Activated naive CD8-positive, alpha-beta T cell treated with anti-CD3 and anti-CD28 coated beads, Interleukin-2, amount 50 U/mL, for 24 hours (primary cell): Measurements from ENCODE around the gene SERGEF.

Experiments used
- ATAC-seq: fragments of 150-1000 bp; cut with Tn5 transposase; one replicate; pipeline ENCODE4 v1.10.0; 2021
- DNase-seq: peaks from one replicate; pipeline ENCODE4 v3.0.0; 2021
- H3K27ac Mint-ChIP-seq: one replicate; pipeline ENCODE4 v1.8.0; 2021; ENCODE audit warnings: mild to moderate bottlenecking, mixed read lengths
- H3K27me3 Mint-ChIP-seq: one replicate; pipeline ENCODE4 v1.8.0; 2021; ENCODE audit warnings: mixed read lengths
- H3K36me3 Mint-ChIP-seq: one replicate; pipeline ENCODE4 v1.8.0; 2021; ENCODE audit warnings: low read depth, mixed read lengths
- H3K4me1 Mint-ChIP-seq: one replicate; pipeline ENCODE4 v1.8.0; 2021; ENCODE audit warnings: mixed read lengths
- H3K4me3 Mint-ChIP-seq: one replicate; pipeline ENCODE4 v1.8.0; 2021; ENCODE audit warnings: mild to moderate bottlenecking, moderate library complexity, mixed read lengths
- H3K9me3 Mint-ChIP-seq: one replicate; pipeline ENCODE4 v1.8.0; 2021; ENCODE audit warnings: mixed read lengths

SERGEF gene

DNA sequence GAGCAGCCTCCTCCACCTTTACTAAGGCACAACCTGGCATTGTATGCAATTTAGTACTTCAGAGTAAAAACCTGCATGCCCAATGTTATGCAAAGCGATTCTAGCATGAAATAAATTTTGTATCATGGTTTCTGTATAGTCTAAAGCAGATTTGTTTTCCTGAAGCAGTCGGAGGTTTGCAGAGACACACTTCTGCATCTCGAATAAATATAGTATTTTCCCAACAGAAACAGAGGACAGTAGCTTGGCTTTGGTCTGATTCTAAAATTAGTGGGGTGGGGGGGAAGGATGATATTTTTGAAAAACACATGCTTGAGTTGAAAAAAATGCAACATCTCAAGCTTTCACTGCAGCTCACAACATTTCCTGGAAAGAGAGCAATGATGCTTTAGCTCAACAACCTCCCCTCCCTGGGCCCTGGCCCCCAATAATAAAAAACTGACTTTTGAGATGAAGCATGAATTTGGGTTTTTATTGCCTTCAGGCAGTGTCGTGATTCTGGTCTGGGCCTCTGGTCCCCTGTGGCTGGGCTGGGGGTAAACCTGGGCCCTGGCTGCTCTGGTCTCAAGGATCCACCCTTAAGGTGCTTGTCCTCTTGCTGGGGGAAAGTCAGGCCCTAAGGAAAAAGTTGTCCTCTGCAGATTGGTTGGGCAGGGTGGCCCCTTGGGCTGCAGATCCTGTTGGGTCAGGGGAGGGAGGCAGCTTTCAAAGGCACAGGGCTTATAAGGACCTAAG is 230.1 kb downstream of the SERGEF start:
- H3K4me1 Mint-ChIP-seq, result no peaks in the 10 kb centered on the region
- H3K27ac Mint-ChIP-seq, result no peak overlapping the region
- H3K36me3 Mint-ChIP-seq, result no peaks in the 10 kb centered on the region
- DNase-seq (no peak), ATAC-seq (no peak)
- H3K27me3 Mint-ChIP-seq, result no peaks in the 10 kb centered on the region
- no peak overlapping the region for H3K4me3 Mint-ChIP-seq
- no peaks in the 10 kb centered on the region for H3K9me3 Mint-ChIP-seq

- H3K36me3 Mint-ChIP-seq, result no peaks in the 10 kb centered on the region
- ATAC-seq, result no peak
- no peaks in the 10 kb centered on the region for H3K9me3 Mint-ChIP-seq
- H3K27ac Mint-ChIP-seq, result no peak overlapping the region
- H3K4me3 Mint-ChIP-seq, result no peak overlapping the region
- H3K4me1 Mint-ChIP-seq, result no peaks in the 10 kb centered on the region
- DNase-seq, result no peak
- no peaks in the 10 kb centered on the region for H3K27me3 Mint-ChIP-seq
Measured at GRCh38 chr11:17782145-17782544, 230.7 kb downstream of the SERGEF start.

- H3K4me3 Mint-ChIP-seq, result no peak overlapping the region
- H3K9me3 Mint-ChIP-seq, result no peaks in the 10 kb centered on the region
- DNase-seq, result no peak
- H3K36me3 Mint-ChIP-seq, result no peaks in the 10 kb centered on the region
- H3K27me3 Mint-ChIP-seq, result no peaks in the 10 kb centered on the region
- ATAC-seq, result no peak
- H3K4me1 Mint-ChIP-seq, result no peaks in the 10 kb centered on the region
- no peak overlapping the region for H3K27ac Mint-ChIP-seq
Measured at GRCh38 chr11:17781626-17782025, 231.2 kb downstream of the SERGEF start.

- no peak for DNase-seq
- Mint-ChIP-seq H3K4me1 (no peaks in the 10 kb centered on the region), H3K9me3 (no peaks in the 10 kb centered on the region), H3K4me3 (no peak overlapping the region), H3K36me3 (no peaks in the 10 kb centered on the region), H3K27ac (no peak overlapping the region), H3K27me3 (no peaks in the 10 kb centered on the region)
- no peak for ATAC-seq
Measured at GRCh38 chr11:17781221-17781620, 231.6 kb downstream of the SERGEF start.

- Mint-ChIP-seq H3K4me1 (no peaks in the 10 kb centered on the region), H3K27ac (no peak overlapping the region), H3K4me3 (no peak overlapping the region), H3K9me3 (no peaks in the 10 kb centered on the region), H3K27me3 (no peaks in the 10 kb centered on the region), H3K36me3 (no peaks in the 10 kb centered on the region)
- DNase-seq (no peak), ATAC-seq (no peak)
Measured at GRCh38 chr11:17780668-17781067, 232.2 kb downstream of the SERGEF start.

- DNase-seq, result no peak
- H3K4me3 Mint-ChIP-seq, result no peak overlapping the region
- no peaks in the 10 kb centered on the region for H3K9me3 Mint-ChIP-seq
- no peaks in the 10 kb centered on the region for H3K4me1 Mint-ChIP-seq
- no peaks in the 10 kb centered on the region for H3K27me3 Mint-ChIP-seq
- ATAC-seq, result peak; percentile 8
- no peaks in the 10 kb centered on the region for H3K36me3 Mint-ChIP-seq
- no peak overlapping the region for H3K27ac Mint-ChIP-seq
Measured at GRCh38 chr11:17779861-17780594, 232.8 kb downstream of the SERGEF start.

DNA sequence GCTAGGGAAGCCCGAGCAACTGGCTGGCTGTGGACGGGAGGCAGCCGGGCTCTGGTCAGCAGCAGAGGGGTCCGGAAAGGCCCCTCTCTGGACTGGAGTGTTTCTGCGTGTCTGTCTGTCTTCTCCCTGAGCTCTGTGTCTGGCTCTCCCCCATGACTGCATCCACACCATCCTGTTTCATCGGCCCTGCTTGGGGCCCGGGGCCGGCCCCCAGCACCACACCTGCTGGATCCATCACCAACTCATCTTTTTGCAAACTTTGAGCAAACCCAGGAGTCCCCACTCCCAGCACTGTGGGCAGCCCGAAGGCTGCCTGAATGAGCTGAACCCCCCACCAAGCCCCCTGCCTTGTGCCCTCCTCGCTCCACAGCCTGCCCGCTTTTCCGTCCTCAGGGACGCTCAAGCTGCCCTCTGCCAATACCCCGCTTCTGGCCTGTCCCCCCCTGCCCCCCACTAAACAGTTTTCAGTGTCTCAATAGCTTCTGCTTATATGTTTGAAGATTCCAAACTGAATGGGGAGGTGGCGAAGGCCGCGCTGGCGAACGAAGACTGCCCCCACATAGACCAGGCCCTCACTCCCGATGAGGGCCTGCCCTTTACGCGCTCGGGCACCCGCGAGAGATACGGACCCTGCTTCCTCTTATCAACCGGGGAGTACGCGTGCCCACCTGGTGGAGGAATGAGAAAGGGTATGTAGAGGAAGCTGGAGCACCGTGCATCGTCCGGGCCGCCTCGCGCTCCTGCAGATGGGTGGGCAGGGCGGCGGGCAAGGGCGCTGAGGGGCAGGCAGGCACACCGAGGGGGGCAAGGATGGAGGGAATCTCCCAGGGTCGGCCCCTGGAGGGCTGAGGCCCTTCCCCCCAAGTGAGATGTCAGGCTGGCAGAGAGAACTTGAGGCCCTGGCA is 233.6 kb downstream of the SERGEF start:
- DNase-seq, result no peak
- Mint-ChIP-seq H3K9me3 (no peaks in the 10 kb centered on the region), H3K36me3 (no peaks in the 10 kb centered on the region), H3K4me1 (no peaks in the 10 kb centered on the region), H3K27ac (no peak overlapping the region), H3K27me3 (no peaks in the 10 kb centered on the region), H3K4me3 (no peak overlapping the region)
- ATAC-seq, result no peak

DNA sequence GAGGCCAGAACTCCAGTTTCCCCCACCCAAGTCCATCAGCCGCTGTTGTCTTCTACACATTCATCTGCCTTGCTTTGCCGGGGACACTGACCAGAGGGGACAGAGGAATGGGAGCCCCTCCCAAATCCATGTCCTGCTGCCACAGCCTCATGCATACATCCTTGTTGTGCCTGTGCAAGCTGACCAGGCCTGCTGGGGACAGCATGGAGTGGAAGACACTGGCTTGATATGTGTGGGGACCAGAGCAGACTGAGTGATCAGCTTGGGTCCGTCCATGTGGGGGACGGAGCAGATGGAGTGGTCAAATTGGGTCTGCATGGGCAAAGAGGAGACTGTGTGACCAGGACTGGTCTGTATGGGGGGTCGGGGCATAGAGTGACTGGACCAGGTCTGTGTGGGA is 234.5 kb downstream of the SERGEF start:
- no peak for ATAC-seq
- Mint-ChIP-seq H3K4me1 (no peaks in the 10 kb centered on the region), H3K4me3 (no peak overlapping the region), H3K27me3 (no peaks in the 10 kb centered on the region), H3K36me3 (no peaks in the 10 kb centered on the region), H3K27ac (no peak overlapping the region), H3K9me3 (no peaks in the 10 kb centered on the region)
- DNase-seq, result no peak

DNA sequence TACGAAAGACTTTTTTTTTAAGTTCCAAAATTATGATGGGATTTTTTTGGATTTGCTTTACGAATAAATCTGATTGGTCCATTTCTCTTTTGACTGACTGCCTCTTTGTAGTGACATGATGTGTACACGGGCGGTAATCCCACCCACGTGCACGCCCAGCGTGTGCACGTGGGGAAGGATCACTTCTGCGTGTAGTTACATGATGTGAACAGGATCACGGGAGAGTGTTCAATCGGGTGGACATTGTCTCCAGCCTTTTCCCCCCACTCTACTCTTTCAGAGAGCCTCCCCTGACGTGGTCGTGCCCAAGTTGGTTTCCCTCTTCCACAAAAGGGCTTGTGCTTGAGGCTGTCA is 235.1 kb downstream of the SERGEF start:
- no peak overlapping the region for H3K27ac Mint-ChIP-seq
- H3K27me3 Mint-ChIP-seq, result no peaks in the 10 kb centered on the region
- DNase-seq (no peak), ATAC-seq (no peak)
- no peaks in the 10 kb centered on the region for H3K9me3 Mint-ChIP-seq
- H3K36me3 Mint-ChIP-seq, result no peaks in the 10 kb centered on the region
- H3K4me3 Mint-ChIP-seq, result no peak overlapping the region
- H3K4me1 Mint-ChIP-seq, result no peaks in the 10 kb centered on the region

DNA sequence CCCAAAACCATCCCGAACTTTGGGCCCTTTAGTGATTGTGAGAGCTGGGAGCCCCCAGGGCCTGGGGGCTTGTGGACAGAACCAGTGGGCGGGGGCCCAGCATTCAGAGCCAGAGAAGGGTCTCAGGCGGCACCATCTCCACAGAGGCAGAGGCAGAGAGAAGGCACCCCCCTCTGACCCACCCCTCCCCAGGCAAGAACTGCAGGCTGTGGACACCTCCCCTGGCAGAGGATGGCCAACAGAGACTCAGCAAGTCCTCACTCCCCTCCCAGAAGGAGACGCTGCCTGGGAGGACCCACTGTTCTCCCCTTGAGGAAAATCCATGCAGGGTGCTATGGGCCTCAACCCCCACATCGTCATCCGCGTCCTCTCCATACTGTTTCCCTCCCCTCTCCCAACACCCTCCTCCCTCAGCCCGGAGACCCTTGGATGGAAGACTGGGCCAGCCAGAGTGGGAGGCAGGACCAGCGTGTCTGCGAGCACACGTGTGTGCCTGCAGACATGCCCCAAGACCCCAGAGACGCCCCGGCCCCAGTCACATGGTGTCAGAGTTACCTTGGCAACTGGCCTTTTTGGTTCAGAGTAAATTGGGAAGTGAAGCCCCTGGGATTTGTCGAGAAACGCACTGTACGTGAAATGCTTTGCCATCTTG is 235.6 kb downstream of the SERGEF start:
- H3K36me3 Mint-ChIP-seq, result no peaks in the 10 kb centered on the region
- H3K4me1 Mint-ChIP-seq, result no peaks in the 10 kb centered on the region
- DNase-seq, result no peak
- no peaks in the 10 kb centered on the region for H3K27me3 Mint-ChIP-seq
- no peak overlapping the region for H3K4me3 Mint-ChIP-seq
- H3K27ac Mint-ChIP-seq, result no peak overlapping the region
- no peaks in the 10 kb centered on the region for H3K9me3 Mint-ChIP-seq
- no peak for ATAC-seq

- Mint-ChIP-seq H3K27ac (no peak overlapping the region), H3K4me3 (no peak overlapping the region)
- no peak for DNase-seq
Measured at GRCh38 chr11:17776212-17776875, 236.5 kb downstream of the SERGEF start.

GRCh38 chr11:17775507-17776211 is 237.2 kb downstream of the SERGEF start:
- no peak for DNase-seq
- no peaks in the 10 kb centered on the region for H3K36me3 Mint-ChIP-seq
- H3K27me3 Mint-ChIP-seq, result no peaks in the 10 kb centered on the region
- H3K4me1 Mint-ChIP-seq, result no peaks in the 10 kb centered on the region
- no peak overlapping the region for H3K4me3 Mint-ChIP-seq
- ATAC-seq, result no peak
- H3K27ac Mint-ChIP-seq, result no peak overlapping the region
- no peaks in the 10 kb centered on the region for H3K9me3 Mint-ChIP-seq

More at GRCh38 chr11:17776212-17776875, 236.5 kb downstream of the SERGEF start:
- no peak for ATAC-seq
- H3K9me3 Mint-ChIP-seq, result no peaks in the 10 kb centered on the region
- H3K4me1 Mint-ChIP-seq, result no peaks in the 10 kb centered on the region
- H3K27me3 Mint-ChIP-seq, result no peaks in the 10 kb centered on the region
- H3K36me3 Mint-ChIP-seq, result no peaks in the 10 kb centered on the region

DNA sequence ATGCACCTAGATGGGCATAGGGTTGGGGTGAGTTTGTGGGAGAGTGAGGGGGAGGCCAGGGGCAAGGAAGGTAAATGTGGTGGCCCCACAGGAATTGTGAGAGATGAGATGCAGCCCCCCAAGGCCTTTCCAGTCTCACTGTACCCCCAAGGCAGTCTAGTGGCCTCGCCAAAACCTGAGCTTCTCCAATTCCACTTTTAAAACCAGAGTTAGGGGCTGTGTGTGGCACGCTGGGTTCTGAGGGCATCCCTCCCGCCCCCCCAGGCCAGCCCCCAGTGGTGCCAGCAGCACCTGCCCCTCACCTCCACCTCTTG is 237.9 kb downstream of the SERGEF start:
- H3K27ac Mint-ChIP-seq, result no peak overlapping the region
- no peaks in the 10 kb centered on the region for H3K27me3 Mint-ChIP-seq
- no peaks in the 10 kb centered on the region for H3K4me1 Mint-ChIP-seq
- no peaks in the 10 kb centered on the region for H3K9me3 Mint-ChIP-seq
- no peak for DNase-seq
- H3K36me3 Mint-ChIP-seq, result no peaks in the 10 kb centered on the region
- ATAC-seq, result no peak
- H3K4me3 Mint-ChIP-seq, result no peak overlapping the region
